ENCODE measurements around the gene THBD.

THBD gene

DNA sequence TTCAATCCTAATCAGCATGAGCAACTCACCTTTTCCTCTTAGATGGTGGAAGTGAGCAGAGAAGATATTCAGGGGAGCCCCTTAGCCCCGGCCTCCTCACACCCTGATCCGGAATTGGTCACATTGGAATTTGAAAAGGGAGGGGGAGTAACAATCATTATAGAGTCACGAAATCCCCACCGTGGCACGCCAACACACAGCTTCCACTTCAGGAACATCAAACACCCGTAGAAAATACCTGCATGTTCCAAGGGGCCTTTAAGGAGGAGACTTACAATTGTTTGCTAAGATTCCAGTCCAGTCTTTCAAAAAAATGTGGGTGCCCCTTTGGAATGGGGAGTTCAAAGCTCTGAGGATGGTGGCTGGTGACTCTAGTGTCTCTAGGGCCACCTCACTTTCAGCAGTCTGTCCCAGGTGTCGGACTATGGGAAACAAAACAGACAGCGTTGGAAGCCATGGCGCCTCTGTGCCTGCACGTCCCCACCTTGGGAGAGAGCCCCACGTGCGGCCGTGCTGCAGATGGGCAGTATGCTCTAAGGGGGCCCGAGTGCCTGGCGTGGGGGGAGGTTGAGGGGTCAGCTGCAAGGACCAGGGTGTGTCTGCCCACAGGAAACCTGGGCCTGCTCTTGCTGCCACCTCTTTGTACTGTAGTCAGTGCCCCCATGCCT is 34.2 kb upstream of the THBD start:
- H3K4me3 ChIP-seq (IDR thresholded peaks at IDR 0.05; ENCODE audit: insufficient read depth, low read depth, low read length) = no peak overlapping the region
- H4K20me1 ChIP-seq (ENCODE audit: insufficient read depth) = no peaks in the 10 kb centered on the region
- no peaks in the 10 kb centered on the region for H3K4me1 ChIP-seq (ENCODE audit: low read depth, poor library complexity, severe bottlenecking)
- H3K36me3 ChIP-seq (ENCODE audit: insufficient read depth) = no peaks in the 10 kb centered on the region
- no peak overlapping the region for H2AFZ ChIP-seq (ENCODE audit: low read depth)
- TF ChIP-seq, protein P1, sequence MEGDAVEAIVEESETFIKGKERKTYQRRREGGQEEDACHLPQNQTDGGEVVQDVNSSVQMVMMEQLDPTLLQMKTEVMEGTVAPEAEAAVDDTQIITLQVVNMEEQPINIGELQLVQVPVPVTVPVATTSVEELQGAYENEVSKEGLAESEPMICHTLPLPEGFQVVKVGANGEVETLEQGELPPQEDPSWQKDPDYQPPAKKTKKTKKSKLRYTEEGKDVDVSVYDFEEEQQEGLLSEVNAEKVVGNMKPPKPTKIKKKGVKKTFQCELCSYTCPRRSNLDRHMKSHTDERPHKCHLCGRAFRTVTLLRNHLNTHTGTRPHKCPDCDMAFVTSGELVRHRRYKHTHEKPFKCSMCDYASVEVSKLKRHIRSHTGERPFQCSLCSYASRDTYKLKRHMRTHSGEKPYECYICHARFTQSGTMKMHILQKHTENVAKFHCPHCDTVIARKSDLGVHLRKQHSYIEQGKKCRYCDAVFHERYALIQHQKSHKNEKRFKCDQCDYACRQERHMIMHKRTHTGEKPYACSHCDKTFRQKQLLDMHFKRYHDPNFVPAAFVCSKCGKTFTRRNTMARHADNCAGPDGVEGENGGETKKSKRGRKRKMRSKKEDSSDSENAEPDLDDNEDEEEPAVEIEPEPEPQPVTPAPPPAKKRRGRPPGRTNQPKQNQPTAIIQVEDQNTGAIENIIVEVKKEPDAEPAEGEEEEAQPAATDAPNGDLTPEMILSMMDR (conservative IDR thresholded peaks at IDR 0.05; ENCODE audit: low read depth, low read length) = no peak
- H3K79me2 ChIP-seq (ENCODE audit: insufficient read depth, low read depth) = no peaks in the 10 kb centered on the region
- H3K4me2 ChIP-seq = no peak overlapping the region
- no peak overlapping the region for H3K27ac ChIP-seq
- no peak overlapping the region for H3K9ac ChIP-seq
- no peaks in the 10 kb centered on the region for H3K27me3 ChIP-seq (ENCODE audit: insufficient read depth, low read depth)

DNA sequence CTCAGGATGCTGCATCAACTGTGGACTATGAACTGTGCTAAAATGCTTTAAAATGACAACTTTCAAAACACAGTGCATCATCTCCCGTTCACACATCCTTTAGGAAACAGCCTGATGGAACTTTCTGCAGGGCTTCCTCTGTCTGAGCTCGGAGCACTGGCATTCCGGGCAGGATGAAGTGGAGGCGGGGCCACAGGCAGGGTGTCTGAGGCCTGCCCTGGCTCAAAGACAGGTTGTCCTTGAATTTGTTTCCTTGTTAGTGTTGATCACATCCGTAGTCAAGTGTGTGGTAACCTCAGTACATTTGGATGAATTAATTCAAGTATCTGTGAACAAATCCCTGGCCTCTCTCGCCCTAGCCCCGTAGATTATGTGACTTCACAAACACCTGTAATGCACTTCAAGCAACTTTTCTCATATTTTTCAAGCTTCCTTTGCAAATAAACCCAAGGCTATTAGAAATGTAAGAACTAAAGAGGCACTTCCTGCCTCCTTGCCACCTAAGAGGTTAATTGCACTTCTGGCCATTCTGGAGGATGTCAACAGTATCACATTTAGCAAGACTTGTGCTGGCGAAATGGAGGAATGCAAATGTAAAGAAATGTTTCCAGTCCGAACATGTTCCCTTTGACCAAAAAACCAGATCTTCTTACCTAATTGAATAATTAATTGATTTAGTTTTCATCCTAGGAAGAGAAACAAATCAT is 33.5 kb upstream of the THBD start:
- no peaks in the 10 kb centered on the region for H4K20me1 ChIP-seq (ENCODE audit: insufficient read depth)
- no peaks in the 10 kb centered on the region for H3K4me1 ChIP-seq (ENCODE audit: low read depth, poor library complexity, severe bottlenecking)
- no peak overlapping the region for H3K4me3 ChIP-seq (IDR thresholded peaks at IDR 0.05; ENCODE audit: insufficient read depth, low read depth, low read length)
- no peaks in the 10 kb centered on the region for H3K36me3 ChIP-seq (ENCODE audit: insufficient read depth)
- no peaks in the 10 kb centered on the region for H3K27me3 ChIP-seq (ENCODE audit: insufficient read depth, low read depth)
- H3K9ac ChIP-seq = no peak overlapping the region
- H3K79me2 ChIP-seq (ENCODE audit: insufficient read depth, low read depth) = no peaks in the 10 kb centered on the region
- no peak overlapping the region for H2AFZ ChIP-seq (ENCODE audit: low read depth)
- TF ChIP-seq, protein P1 (conservative IDR thresholded peaks at IDR 0.05; ENCODE audit: low read depth, low read length) = no peak
- no peak overlapping the region for H3K4me2 ChIP-seq
- no peak overlapping the region for H3K27ac ChIP-seq

DNA sequence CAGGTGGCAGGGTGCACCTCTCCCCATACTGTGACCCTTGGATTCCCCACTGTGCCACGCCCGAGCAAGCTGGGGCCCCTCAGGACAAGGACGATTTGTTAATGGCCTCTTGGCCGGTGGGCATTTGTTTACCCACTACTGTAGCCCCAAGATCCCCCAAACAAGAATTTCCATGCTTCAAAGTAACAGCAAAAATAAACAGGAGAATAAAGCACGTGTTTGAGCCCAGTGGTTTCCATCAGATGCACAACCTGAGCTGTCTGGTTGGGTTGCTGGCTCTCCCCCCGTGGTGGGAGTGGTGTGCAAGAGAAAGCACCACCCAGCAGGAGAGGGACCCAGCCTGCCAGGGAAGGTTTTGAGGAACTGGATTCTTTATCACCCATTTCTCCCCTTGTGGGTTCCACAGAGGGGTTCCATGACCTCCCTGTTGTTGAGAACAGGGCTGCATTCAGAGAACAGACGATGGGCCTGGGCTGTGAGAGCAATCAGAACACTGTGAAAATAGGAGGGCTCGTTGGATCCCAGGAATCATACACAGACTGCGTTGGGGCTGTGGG is 31.9 kb upstream of the THBD start:
- TF ChIP-seq, protein P1 (conservative IDR thresholded peaks at IDR 0.05; ENCODE audit: low read depth, low read length) = no peak
- Histone ChIP-seq H3K27me3 (ENCODE audit: insufficient read depth, low read depth) (no peaks in the 10 kb centered on the region), H4K20me1 (ENCODE audit: insufficient read depth) (no peaks in the 10 kb centered on the region), H3K27ac (no peak overlapping the region), H3K79me2 (ENCODE audit: insufficient read depth, low read depth) (no peaks in the 10 kb centered on the region), H2AFZ (ENCODE audit: low read depth) (no peak overlapping the region), H3K4me3 (IDR thresholded peaks at IDR 0.05; ENCODE audit: insufficient read depth, low read depth, low read length) (no peak overlapping the region), H3K4me1 (ENCODE audit: low read depth, poor library complexity, severe bottlenecking) (no peaks in the 10 kb centered on the region), H3K4me2 (no peak overlapping the region), H3K9ac (no peak overlapping the region), H3K36me3 (ENCODE audit: insufficient read depth) (no peaks in the 10 kb centered on the region)

DNA sequence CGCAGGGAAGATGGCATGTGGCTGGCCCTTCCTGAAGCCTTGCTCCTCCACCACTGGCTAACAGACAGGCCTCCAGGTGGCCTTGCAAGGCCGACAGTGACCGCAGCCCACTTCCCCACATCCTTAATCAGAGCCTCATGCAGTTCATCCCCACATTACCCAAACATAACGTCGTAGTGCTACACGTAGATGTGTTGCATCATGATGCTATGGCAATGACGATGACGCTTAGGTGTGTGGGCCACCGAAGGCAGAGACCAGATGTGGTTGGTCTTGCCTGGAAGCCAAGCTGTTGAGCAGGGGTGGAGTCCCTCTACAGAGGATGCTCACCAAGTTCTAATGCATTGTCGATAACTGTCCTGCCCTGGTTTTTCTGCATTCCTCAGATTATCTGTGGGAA is 31.0 kb upstream of the THBD start:
- Histone ChIP-seq H3K4me1 (ENCODE audit: low read depth, poor library complexity, severe bottlenecking) (no peaks in the 10 kb centered on the region), H3K4me2 (no peak overlapping the region), H3K79me2 (ENCODE audit: insufficient read depth, low read depth) (no peaks in the 10 kb centered on the region), H2AFZ (ENCODE audit: low read depth) (no peak overlapping the region), H3K9ac (no peak overlapping the region), H3K27me3 (ENCODE audit: insufficient read depth, low read depth) (no peaks in the 10 kb centered on the region), H4K20me1 (ENCODE audit: insufficient read depth) (no peaks in the 10 kb centered on the region), H3K4me3 (IDR thresholded peaks at IDR 0.05; ENCODE audit: insufficient read depth, low read depth, low read length) (no peak overlapping the region), H3K27ac (no peak overlapping the region), H3K36me3 (ENCODE audit: insufficient read depth) (no peaks in the 10 kb centered on the region)
- TF ChIP-seq, protein P1 (conservative IDR thresholded peaks at IDR 0.05; ENCODE audit: low read depth, low read length) = no peak
